ENCODE data around the gene RSKR.

GRCh38 chr17:28615260-28615940 lies 1.4 kb upstream of the RSKR start:
- TF ChIP-seq POLR2A (IDR thresholded peaks at IDR 0.05; ENCODE audit: low read length) (no peak), GATA1 (IDR thresholded peaks at IDR 0.05; ENCODE audit: low read depth, low read length) (no peak)
